IMR-90 (cell line): ENCODE data around the gene BASP1. TPM values are rescaled to one million over a fixed set of nuclear protein-coding genes. Genes with fewer than 3 reads are reported as not detected.
A peak's percentile ranks its signal among the peaks of the same experiment; 100 is the strongest.

Experiments used
- ATAC-seq: fragments of 200-7000 bp; cut with Tn5 transposase; 2 replicates; pipeline ENCODE4 v1.9.1; 2020; ENCODE audit warnings: low read depth, mild to moderate bottlenecking, moderate library complexity
- BruUV-seq: library from RNA; stranded (reverse); fragments of 400-500 nt; replicated peaks from 2 replicates; lab custom pipeline; 2021; lab: Mats Ljungman, UMichigan
- CTCF ChIA-PET: fragments of 300-600 bp; formaldehyde crosslinking; extraction: SDS; loops from one replicate; lab custom pipeline; 2021; ENCODE audit warnings: antibody characterized with exemption; lab: Yijun Ruan, JAX
- POLR2A ChIA-PET: fragments of 300-600 bp; sonication (Branson Sonifier 250); formaldehyde crosslinking; loops from one replicate; lab custom pipeline; 2022; ENCODE audit warnings: antibody characterized with exemption; ENCODE audit not compliant: unreplicated experiment; lab: Charles Lee
- DNase-seq: peaks from one replicate; pipeline ENCODE4 v3.0.0; 2013
- H2AFZ ChIP-seq: replicated peaks from 2 replicates; pipeline ENCODE3; 2013; ENCODE audit warnings: low read length, mild to moderate bottlenecking; ENCODE audit not compliant: poor library complexity
- H2AK5ac ChIP-seq: 2 replicates; pipeline ENCODE4 v1.6.1; 2013; ENCODE audit warnings: low read depth, low read length, inconsistent platforms
- H2AK9ac ChIP-seq: replicated peaks from 2 replicates; pipeline ENCODE3; 2013; ENCODE audit warnings: mild to moderate bottlenecking, low read depth, low read length, moderate library complexity; ENCODE audit not compliant: poor library complexity
- H2BK120ac ChIP-seq: 2 replicates; pipeline ENCODE4 v1.6.1; 2013; ENCODE audit warnings: low read depth, low read length, inconsistent platforms
- H2BK15ac ChIP-seq: 3 replicates; pipeline ENCODE4 v1.6.1; 2013; ENCODE audit warnings: low read depth, low read length, inconsistent platforms
- H2BK20ac ChIP-seq: 2 replicates; pipeline ENCODE4 v1.6.1; 2013; ENCODE audit warnings: low read depth, mild to moderate bottlenecking, inconsistent platforms, low read length, moderate library complexity
- H2BK5ac ChIP-seq: 2 replicates; pipeline ENCODE4 v1.6.1; 2013; ENCODE audit warnings: mild to moderate bottlenecking, low read depth, low read length, inconsistent platforms; ENCODE audit not compliant: poor library complexity, severe bottlenecking
- H3K14ac ChIP-seq: replicated peaks from 2 replicates; pipeline ENCODE4 v1.6.1; 2013; ENCODE audit warnings: low read depth, low read length, inconsistent platforms
- H3K18ac ChIP-seq: 2 replicates; pipeline ENCODE4 v1.6.1; 2013; ENCODE audit warnings: low read depth, low read length, control low read depth
- H3K23ac ChIP-seq: 2 replicates; pipeline ENCODE4 v1.6.1; 2013; ENCODE audit warnings: low read depth, low read length, inconsistent platforms
- H3K27ac ChIP-seq: 2 replicates; pipeline ENCODE4 v1.5.1; 2013; ENCODE audit warnings: mild to moderate bottlenecking, control low read depth, low read length; ENCODE audit not compliant: insufficient read depth
- H3K27me3 ChIP-seq: 2 replicates; pipeline ENCODE4 v1.6.1; 2013; ENCODE audit warnings: low read length; ENCODE audit not compliant: control insufficient read depth, insufficient read depth
- H3K36me3 ChIP-seq: 2 replicates; pipeline ENCODE4 v1.6.1; 2013; ENCODE audit warnings: low read length, mixed read lengths; ENCODE audit not compliant: control insufficient read depth, insufficient read depth
- H3K4ac ChIP-seq: 2 replicates; pipeline ENCODE4 v1.6.1; 2013; ENCODE audit warnings: low read depth, low read length, inconsistent platforms
- H3K4me1 ChIP-seq: 2 replicates; pipeline ENCODE4 v1.6.1; 2013; ENCODE audit warnings: low read length, mixed read lengths; ENCODE audit not compliant: control insufficient read depth, insufficient read depth
- H3K4me2 ChIP-seq: 2 replicates; pipeline ENCODE4 v1.6.1; 2013; ENCODE audit warnings: low read depth, mild to moderate bottlenecking, control low read depth, low read length, moderate library complexity
- H3K4me3 ChIP-seq: 2 replicates; pipeline ENCODE4 v1.5.1; 2013; ENCODE audit warnings: low read depth, mild to moderate bottlenecking, control low read depth, low read length, moderate library complexity; ENCODE audit not compliant: insufficient read depth
- H3K56ac ChIP-seq: 2 replicates; pipeline ENCODE4 v1.6.1; 2013; ENCODE audit warnings: low read length, inconsistent platforms; ENCODE audit not compliant: insufficient read depth; ENCODE audit errors: extremely low read depth
- H3K79me1 ChIP-seq, 2 experiments: 2 replicates each; pipeline ENCODE4 v1.6.1; 2013; ENCODE audit warnings: low read length in 2 of 2, inconsistent platforms in 1 of 2, low read depth in 1 of 2
- H3K9ac ChIP-seq: 2 replicates; pipeline ENCODE4 v1.6.1; 2013; ENCODE audit warnings: low read depth, low read length, control low read depth
- H3K9me1 ChIP-seq: 2 replicates; pipeline ENCODE4 v1.6.1; 2013; ENCODE audit warnings: low read length, inconsistent platforms; ENCODE audit not compliant: insufficient read depth
- H3K9me3 ChIP-seq: 2 replicates; pipeline ENCODE4 v1.6.1; 2013; ENCODE audit warnings: low read length; ENCODE audit not compliant: control insufficient read depth, insufficient read depth
- H4K20me1 ChIP-seq: 2 replicates; pipeline ENCODE4 v1.6.1; 2013; ENCODE audit warnings: low read length, inconsistent platforms; ENCODE audit not compliant: insufficient read depth
- H4K5ac ChIP-seq: 2 replicates; pipeline ENCODE4 v1.6.1; 2013; ENCODE audit warnings: mild to moderate bottlenecking, low read depth, low read length, control low read depth
- H4K8ac ChIP-seq, 2 experiments: 2 replicates each; pipeline ENCODE4 v1.6.1; 2013; ENCODE audit warnings: low read depth in 2 of 2, low read length in 2 of 2, control low read depth in 1 of 2, inconsistent platforms in 1 of 2
- H4K91ac ChIP-seq: 2 replicates; pipeline ENCODE4 v1.6.1; 2013; ENCODE audit warnings: low read depth, low read length, inconsistent platforms; ENCODE audit not compliant: insufficient read depth
- BHLHE40 ChIP-seq: fragments of 150-350 bp; IDR thresholded peaks from 2 replicates; pipeline ENCODE4 v1.6.1; 2016; ENCODE audit warnings: mild to moderate bottlenecking, low read depth, low read length
- CEBPB ChIP-seq: IDR thresholded peaks from 2 replicates; pipeline ENCODE4 v1.6.1; 2012; ENCODE audit warnings: low read depth, low read length, improper control_type of control experiment
- FOS ChIP-seq: fragments of 150-350 bp; IDR thresholded peaks from 2 replicates; pipeline ENCODE4 v1.6.1; 2016; ENCODE audit warnings: low read depth, low read length
- MAFK ChIP-seq: IDR thresholded peaks from 2 replicates; pipeline ENCODE4 v1.6.1; 2012; ENCODE audit warnings: low read depth, low read length, improper control_type of control experiment
- MXI1 ChIP-seq: IDR thresholded peaks from 2 replicates; pipeline ENCODE4 v1.6.1; 2012; ENCODE audit warnings: low read depth, mild to moderate bottlenecking, low read length, moderate library complexity, borderline replicate concordance
- POLR2A ChIP-seq: IDR thresholded peaks from 2 replicates; pipeline ENCODE4 v1.6.1; 2012; ENCODE audit warnings: mild to moderate bottlenecking, low read depth, low read length
- RAD21 ChIP-seq: IDR thresholded peaks from 2 replicates; pipeline ENCODE4 v1.6.1; 2012; ENCODE audit warnings: low read length, improper control_type of control experiment
- SMC3 ChIP-seq: fragments of 150-350 bp; IDR thresholded peaks from 2 replicates; pipeline ENCODE4 v1.6.1; 2016; ENCODE audit warnings: low read depth, mild to moderate bottlenecking, antibody characterized with exemption, low read length, moderate library complexity
- WGBS, 2 experiments: methylation state at CpG; one replicate each; pipeline versions ENCODE4 v1.1.5 to v1.1.7; 2013; ENCODE audit warnings: missing lambda C conversion rate in 2 of 2; ENCODE audit not compliant: insufficient read length in 1 of 2; ENCODE audit errors: extremely low coverage in 2 of 2; 5-methylcytosine and 5-hydroxymethylcytosine counted together
- dilution Hi-C: fragments of 300-500 bp; cut with HindIII; formaldehyde crosslinking; loops from one replicate; pipeline ENCODE4 v1.14.3; 2018; ENCODE audit warnings: low sequenced_read_pairs; ENCODE audit not compliant: unreplicated experiment
- in situ Hi-C: fragments of 300-500 bp; cut with MboI; formaldehyde crosslinking; loops from 3 replicates; pipeline ENCODE4 v1.14.3; 2019; ENCODE audit warnings: low sequenced_read_pairs, inconsistent platforms, mixed read lengths
- intact Hi-C: fragments of 100-400 bp; cut with micrococcal nuclease; formaldehyde crosslinking; loops from 2 replicates; pipeline ENCODE4 v1.10.0; 2022
- polyA plus RNA-seq, 3 experiments: library from polyadenylated mRNA; depleted of rRNA; stranded (reverse); fragments of >200 nt; gene quantifications; 2 replicates each; pipeline ENCODE4 v1.2.3, GENCODE V29; 2012; ENCODE audit warnings: low replicate concordance in 1 of 3
- total RNA-seq: library from RNA; depleted of rRNA; stranded (reverse); fragments of >200 nt; gene quantifications from 2 replicates; pipeline ENCODE4 v1.2.3, GENCODE V29; 2012

BASP1 gene
- total and polyA plus RNA-seq, 2 of the 4 experiments (the other 2 are of a cell fraction), result 39.6 to 103 TPM

DNA sequence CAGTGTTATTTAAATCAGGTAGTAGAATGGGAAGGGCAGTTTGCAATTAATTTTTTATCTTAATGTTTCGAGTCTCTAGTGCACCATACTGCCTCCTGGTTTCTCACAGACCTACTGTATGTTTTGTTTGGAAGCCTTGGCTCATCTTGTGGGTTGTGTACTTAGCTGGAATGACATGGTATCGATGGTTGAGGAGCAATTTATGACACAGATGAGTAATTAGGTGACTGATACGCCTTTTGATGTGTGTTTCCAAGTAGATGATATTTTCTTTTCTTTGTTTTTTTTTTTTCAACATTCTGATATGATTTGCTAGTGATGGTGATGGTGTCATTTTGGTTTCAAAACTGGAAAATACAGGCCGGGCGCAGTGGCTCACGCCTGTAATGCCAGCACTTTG lies 16.1 kb downstream of the BASP1 start:
- in situ Hi-C loops, result no loop called here

More for the DNA sequence above, 16.1 kb downstream of the BASP1 start:
- Histone ChIP-seq H3K79me1 (peaks cover 21 to 83% of the 10 kb centered on the region in 2 experiments), H3K4me2 (no peak overlapping the region), H2AFZ (no peak overlapping the region), H2AK9ac (no peak overlapping the region), H4K20me1 (peaks cover 76% of the 10 kb centered on the region), H2AK5ac (0 out of 2 replicates have a peak overlapping the region, but pooled peaks have one; percentile 35), H2BK15ac (no peak overlapping the region), H3K56ac (no peak overlapping the region), H3K4ac (no peak overlapping the region), H3K9ac (no peak overlapping the region), H2BK5ac (peak overlapping the region; percentile 12), H3K14ac (no peak overlapping the region), H3K9me3 (no peaks in the 10 kb centered on the region), H3K27me3 (no peaks in the 10 kb centered on the region), H2BK120ac (no peak overlapping the region), H4K91ac (no peak overlapping the region), H3K36me3 (peaks cover 26% of the 10 kb centered on the region), H4K5ac (no peak overlapping the region), H3K27ac (no peak overlapping the region), H4K8ac (no peak overlapping the region), H3K18ac (no peak overlapping the region; the same call in 1 of the 2 replicates), H3K9me1 (peaks cover 32% of the 10 kb centered on the region), H3K4me1 (peaks cover 27% of the 10 kb centered on the region), H3K4me3 (no peak overlapping the region), H3K23ac (peak overlapping the region; percentile 59; the same call in 1 of the 2 replicates), H2BK20ac (peak overlapping the region; percentile 34; the same call in 1 of the 2 replicates)
- ATAC-seq (no peak), DNase-seq (no peak)
- CTCF ChIA-PET, result no interaction called here
- BruUV-seq, result no TSS peak
- 0% methylated on average over 1 of the region's 6 CpGs; no CpG with 5 or more reads in 1 of the 2 experiments for WGBS, 2 experiments
- POLR2A ChIA-PET, result no interaction called here
- TF ChIP-seq POLR2A, result no peak
- TF ChIP-seq CEBPB, result no peak
- no peak for TF ChIP-seq RAD21
- no peak for TF ChIP-seq MXI1
- no peak for TF ChIP-seq MAFK
- no peak for TF ChIP-seq FOS
- TF ChIP-seq SMC3, result no peak
- TF ChIP-seq BHLHE40, result no peak
- dilution Hi-C loops (no loop called here), intact Hi-C loops (no loop called here)
